Renal pelvis (tissue), 4 donors: ENCODE results near the gene TAL1. TPM values are rescaled to one million over a fixed set of nuclear protein-coding genes. Genes with fewer than 3 reads are reported as not detected.

Experiments
- DNase-seq: peaks from one replicate; pipeline ENCODE4 v3.0.0-alpha.2; 2013
- polyA plus RNA-seq, 3 donors: library from polyadenylated mRNA; unstranded; fragments of 120-200 nt; gene quantifications; one replicate each; pipeline ENCODE4 v1.2.1, GENCODE V29; 2013; ENCODE audit not compliant: insufficient read length in 3 of 3

TAL1 gene
- polyA plus RNA-seq, 3 donors: 4.5 to 6.1 (median 5.1) TPM

GRCh38 chr1:47175227-47175934 is 56.6 kb downstream of the TAL1 start:
- peak; percentile 62 for DNase-seq

GRCh38 chr1:47174656-47175020 is 57.4 kb downstream of the TAL1 start:
- no peak for DNase-seq

GRCh38 chr1:47172782-47173181 is 59.2 kb downstream of the TAL1 start:
- DNase-seq: no peak

Other genes starting within 250 kb of the TAL1 start
- gene CYP4X1, start 208.6 kb downstream of the TAL1 start, polyA plus RNA-seq: 10 to 100 TPM in 2 of 3 donors, 1 to 10 TPM in 1; 7.3 to 11.3 (median 10.6) TPM
- gene CYP4Z1, start 165.0 kb downstream of the TAL1 start, polyA plus RNA-seq: under 1 TPM; 0.30 to 0.43 (median 0.42) TPM
- gene CYP4A22, start 94.8 kb downstream of the TAL1 start, polyA plus RNA-seq: 1 to 10 TPM; 6.0 to 8.2 (median 6.3) TPM
- gene PDZK1IP1, start 42.2 kb downstream of the TAL1 start, polyA plus RNA-seq: 10 to 100 TPM; 43.4 to 53.1 (median 52.3) TPM
- gene STIL, start 81.9 kb upstream of the TAL1 start, polyA plus RNA-seq: 10 to 100 TPM in 1 of 3 donors, 1 to 10 TPM in 2; 7.7 to 11.4 (median 9.6) TPM
- 10 to 100 TPM; 61.5 to 65.6 (median 62.9) TPM for gene CMPK1, start 101.6 kb upstream of the TAL1 start, polyA plus RNA-seq
- under 1 TPM; 0.28 to 0.43 (median 0.30) TPM for gene FOXE3, start 184.1 kb upstream of the TAL1 start, polyA plus RNA-seq
- gene FOXD2, start 205.8 kb upstream of the TAL1 start, polyA plus RNA-seq: 1 to 10 TPM; 6.6 to 9.2 (median 8.0) TPM